Vagina (tissue), 2 donors: ENCODE measurements around the gene CAPS. TPM values are rescaled to one million over a fixed set of nuclear protein-coding genes. Genes with fewer than 3 reads are reported as not detected.

Experiments
- DNase-seq, 2 donors: peaks; one replicate each; pipeline ENCODE4 v3.0.0-alpha.2; 2017; ENCODE audit errors: extremely low spot score in 2 of 2
- H3K27ac ChIP-seq: fragments of 200-600 bp; sonication (generic); one replicate; pipeline ENCODE4 v1.5.1; 2019
- H3K27me3 ChIP-seq: fragments of 200-600 bp; sonication (generic); one replicate; pipeline ENCODE4 v1.5.1; 2019
- H3K36me3 ChIP-seq, 2 donors: fragments of 200-600 bp; sonication (generic); one replicate each; pipeline ENCODE4 v1.5.1; 2017 to 2019
- H3K4me1 ChIP-seq: fragments of 200-600 bp; sonication (generic); one replicate; pipeline ENCODE4 v1.5.1; 2019
- H3K4me3 ChIP-seq, 2 donors: fragments of 200-600 bp; sonication (generic); 1 replicate in 1 of 2; 2 replicates in 1 of 2; pipeline ENCODE4 v1.5.1; 2016 to 2019
- H3K9me3 ChIP-seq: fragments of 200-600 bp; sonication (generic); one replicate; pipeline ENCODE4 v1.5.1; 2019
- POLR2A ChIP-seq, 2 donors: fragments of 450-650 bp; IDR thresholded peaks; one replicate each; pipeline ENCODE4 v1.6.1; 2017; ENCODE audit warnings: antibody characterized with exemption in 2 of 2, mild to moderate bottlenecking in 2 of 2, moderate library complexity in 2 of 2
- POLR2AphosphoS5 ChIP-seq, 2 donors: sonication (generic); formaldehyde crosslinking; IDR thresholded peaks; one replicate each; pipeline ENCODE4 v1.9.0; 2017; ENCODE audit warnings: antibody characterized with exemption in 2 of 2, mild to moderate bottlenecking in 2 of 2, low read depth in 1 of 2; ENCODE audit not compliant: insufficient read depth in 1 of 2
- intact Hi-C: fragments of 100-400 bp; cut with DNase I; formaldehyde crosslinking; loops from one replicate; pipeline ENCODE4 v1.15.1; 2023
- total RNA-seq: library from RNA; depleted of rRNA; stranded (reverse); fragments of >200 nt; gene quantifications from one replicate; pipeline ENCODE4 v1.2.3, GENCODE V29; 2016
- TF ChIP-seq, protein P1 (sequence below), 3 experiments: fragments of 450-650 bp in 2 of 3; fragments of 200-600 bp in 1 of 3; sonication (generic) in 1 of 3; IDR thresholded peaks; one replicate each; pipeline ENCODE4 v1.5.1; 2017 to 2019; ENCODE audit warnings: antibody characterized with exemption in 3 of 3, mild to moderate bottlenecking in 2 of 3, moderate library complexity in 2 of 3

CAPS gene
- total RNA-seq, 1 donor from 2014 or later, result 35.8 TPM

DNA sequence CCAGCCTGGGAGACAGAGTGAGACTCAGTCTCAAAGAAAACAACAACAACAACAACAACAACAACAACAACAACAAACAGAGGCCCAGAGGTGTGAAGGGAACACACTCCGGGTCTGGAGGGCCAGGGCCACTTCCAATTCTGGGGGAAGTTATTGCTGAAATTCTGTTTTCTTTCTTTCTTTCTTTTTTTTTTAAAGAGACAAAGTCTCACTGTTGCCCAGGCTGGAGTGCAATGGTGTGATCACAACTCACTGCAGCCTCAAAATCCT lies 3.5 kb upstream of the CAPS start:
- Histone ChIP-seq H3K36me3 (peaks cover 0 to 8% of the 10 kb centered on the region in 2 donors), H3K27me3 (no peaks in the 10 kb centered on the region), H3K27ac (no peak overlapping the region), H3K9me3 (no peaks in the 10 kb centered on the region), H3K4me3 (no peak overlapping the region), H3K4me1 (peaks cover 30% of the 10 kb centered on the region)
- TF ChIP-seq POLR2A (IDR thresholded peaks at IDR 0.05) (no peak), POLR2AphosphoS5 (IDR thresholded peaks at IDR 0.05; ENCODE audit: insufficient read depth in 1 of 2, low read depth in 1 of 2) (no peak)
- TF ChIP-seq, protein P1, sequence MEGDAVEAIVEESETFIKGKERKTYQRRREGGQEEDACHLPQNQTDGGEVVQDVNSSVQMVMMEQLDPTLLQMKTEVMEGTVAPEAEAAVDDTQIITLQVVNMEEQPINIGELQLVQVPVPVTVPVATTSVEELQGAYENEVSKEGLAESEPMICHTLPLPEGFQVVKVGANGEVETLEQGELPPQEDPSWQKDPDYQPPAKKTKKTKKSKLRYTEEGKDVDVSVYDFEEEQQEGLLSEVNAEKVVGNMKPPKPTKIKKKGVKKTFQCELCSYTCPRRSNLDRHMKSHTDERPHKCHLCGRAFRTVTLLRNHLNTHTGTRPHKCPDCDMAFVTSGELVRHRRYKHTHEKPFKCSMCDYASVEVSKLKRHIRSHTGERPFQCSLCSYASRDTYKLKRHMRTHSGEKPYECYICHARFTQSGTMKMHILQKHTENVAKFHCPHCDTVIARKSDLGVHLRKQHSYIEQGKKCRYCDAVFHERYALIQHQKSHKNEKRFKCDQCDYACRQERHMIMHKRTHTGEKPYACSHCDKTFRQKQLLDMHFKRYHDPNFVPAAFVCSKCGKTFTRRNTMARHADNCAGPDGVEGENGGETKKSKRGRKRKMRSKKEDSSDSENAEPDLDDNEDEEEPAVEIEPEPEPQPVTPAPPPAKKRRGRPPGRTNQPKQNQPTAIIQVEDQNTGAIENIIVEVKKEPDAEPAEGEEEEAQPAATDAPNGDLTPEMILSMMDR (IDR thresholded peaks at IDR 0.05), result no peak
- no peak for DNase-seq
- intact Hi-C loops, result no loop called here

GRCh38 chr19:5911366-5911765 lies 2.7 kb upstream of the CAPS start:
- no peak for DNase-seq
- Histone ChIP-seq H3K27me3 (no peaks in the 10 kb centered on the region), H3K4me3 (no peak overlapping the region), H3K27ac (no peak overlapping the region), H3K36me3 (peaks cover 0 to 16% of the 10 kb centered on the region in 2 donors), H3K4me1 (peaks cover 25% of the 10 kb centered on the region), H3K9me3 (no peaks in the 10 kb centered on the region)
- intact Hi-C loops, result no loop called here
- TF ChIP-seq, protein P1 (IDR thresholded peaks at IDR 0.05), result no peak
- TF ChIP-seq POLR2A (IDR thresholded peaks at IDR 0.05) (no peak), POLR2AphosphoS5 (IDR thresholded peaks at IDR 0.05; ENCODE audit: insufficient read depth in 1 of 2, low read depth in 1 of 2) (no peak)

DNA sequence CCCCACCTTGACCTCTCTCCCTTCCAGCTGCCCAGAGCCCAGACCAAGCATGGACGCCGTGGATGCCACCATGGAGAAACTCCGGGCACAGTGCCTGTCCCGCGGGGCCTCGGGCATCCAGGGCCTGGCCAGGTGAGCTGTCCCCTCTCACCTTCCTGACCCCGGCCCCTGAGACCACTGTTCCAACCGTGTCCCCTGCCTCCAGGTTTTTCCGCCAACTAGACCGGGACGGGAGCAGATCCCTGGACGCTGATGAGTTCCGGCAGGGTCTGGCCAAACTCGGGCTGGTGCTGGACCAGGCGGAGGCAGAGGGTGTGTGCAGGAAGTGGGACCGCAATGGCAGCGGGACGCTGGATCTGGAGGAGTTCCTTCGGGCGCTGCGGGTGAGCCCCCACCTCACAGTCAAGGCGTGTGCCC lies 312 bp downstream of the CAPS start:
- intact Hi-C loops, result no loop called here
- H3K9me3 ChIP-seq, result no peaks in the 10 kb centered on the region
- no peaks in the 10 kb centered on the region for H3K27me3 ChIP-seq
- no peak for DNase-seq
- H3K4me3 ChIP-seq, result no peak overlapping the region
- peaks cover 23% of the 10 kb centered on the region for H3K4me1 ChIP-seq
- H3K27ac ChIP-seq, result peak overlapping the region; percentile 33
- H3K36me3 ChIP-seq, result peaks cover 0 to 43% of the 10 kb centered on the region in 2 donors
- no peak for TF ChIP-seq POLR2AphosphoS5 (IDR thresholded peaks at IDR 0.05; ENCODE audit: insufficient read depth in 1 of 2, low read depth in 1 of 2)
- no peak for TF ChIP-seq POLR2A (IDR thresholded peaks at IDR 0.05)
- TF ChIP-seq, protein P1 (IDR thresholded peaks at IDR 0.05), result no peak

GRCh38 chr19:5914946-5915781 lies 1.1 kb downstream of the CAPS start:
- intact Hi-C loops, result no loop called here
- Histone ChIP-seq H3K4me1 (peaks cover 23% of the 10 kb centered on the region), H3K4me3 (no peak overlapping the region), H3K9me3 (no peaks in the 10 kb centered on the region), H3K27me3 (no peaks in the 10 kb centered on the region), H3K27ac (peak overlapping the region; percentile 20), H3K36me3 (peaks cover 0 to 46% of the 10 kb centered on the region in 2 donors)
- no peak for DNase-seq
- TF ChIP-seq POLR2AphosphoS5 (IDR thresholded peaks at IDR 0.05; ENCODE audit: insufficient read depth in 1 of 2, low read depth in 1 of 2), result no peak
- TF ChIP-seq POLR2A (IDR thresholded peaks at IDR 0.05), result no peak

DNA sequence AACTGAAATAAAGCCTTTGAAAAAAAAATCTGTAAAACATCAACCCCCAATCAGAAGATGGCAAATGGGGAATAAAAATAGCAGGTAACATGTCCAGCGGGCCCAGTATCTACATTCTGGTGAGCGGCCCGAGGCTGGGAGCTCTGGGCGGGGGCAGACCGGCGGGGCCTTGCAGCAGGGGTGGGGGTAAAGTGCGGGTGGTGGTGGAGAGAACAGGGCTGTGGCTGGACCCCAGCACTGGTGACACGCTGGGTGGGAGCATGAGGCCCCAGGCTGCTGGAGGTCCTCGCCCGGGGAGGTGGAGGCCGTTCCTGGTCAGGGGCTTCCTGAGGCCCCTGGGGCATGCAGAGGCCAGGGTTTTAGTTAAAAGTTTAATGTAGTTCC lies 1.7 kb downstream of the CAPS start:
- intact Hi-C loops, result no loop called here
- Histone ChIP-seq H3K4me1 (peaks cover 23% of the 10 kb centered on the region), H3K36me3 (peaks cover 0 to 52% of the 10 kb centered on the region in 2 donors), H3K27ac (peak overlapping the region; percentile 20), H3K9me3 (no peaks in the 10 kb centered on the region), H3K4me3 (no peak overlapping the region), H3K27me3 (no peaks in the 10 kb centered on the region)
- TF ChIP-seq POLR2AphosphoS5 (IDR thresholded peaks at IDR 0.05; ENCODE audit: insufficient read depth in 1 of 2, low read depth in 1 of 2) (no peak), POLR2A (IDR thresholded peaks at IDR 0.05) (no peak)
- TF ChIP-seq, protein P1 (IDR thresholded peaks at IDR 0.05), result no peak
- DNase-seq, result no peak
